Kidney epithelial cell (primary cell): Measurements from ENCODE around the gene RANBP10. TPM values are rescaled to one million over a fixed set of nuclear protein-coding genes. Genes with fewer than 3 reads are reported as not detected.

Source experiments
- DNase-seq: peaks from one replicate; pipeline ENCODE4 v3.0.0-alpha.2; 2010; ENCODE audit warnings: low read depth
- H3K27me3 ChIP-seq: 2 replicates; pipeline ENCODE4 v1.6.0; 2011; ENCODE audit warnings: low read length; ENCODE audit not compliant: control insufficient read depth, insufficient read depth
- H3K36me3 ChIP-seq: 2 replicates; pipeline ENCODE4 v1.5.1; 2011; ENCODE audit warnings: low read length; ENCODE audit not compliant: control insufficient read depth, insufficient read depth
- H3K4me3 ChIP-seq: 2 replicates; pipeline ENCODE4 v1.5.1; 2011; ENCODE audit warnings: low read depth, mild to moderate bottlenecking, control low read depth, low read length
- CTCF ChIP-seq: IDR thresholded peaks from 2 replicates; pipeline ENCODE4 v1.5.1; 2011; ENCODE audit warnings: mild to moderate bottlenecking, moderate library complexity, low read length, control low read depth, inconsistent platforms; ENCODE audit not compliant: insufficient read depth, poor library complexity, severe bottlenecking
- total RNA-seq: library from RNA; depleted of rRNA; stranded (reverse); fragments of >200 nt; gene quantifications from 2 replicates; pipeline ENCODE4 v1.2.3, GENCODE V29; 2015

Gene RANBP10
- total RNA-seq, 1 donor from 2014 or later, result 12.5 TPM

DNA sequence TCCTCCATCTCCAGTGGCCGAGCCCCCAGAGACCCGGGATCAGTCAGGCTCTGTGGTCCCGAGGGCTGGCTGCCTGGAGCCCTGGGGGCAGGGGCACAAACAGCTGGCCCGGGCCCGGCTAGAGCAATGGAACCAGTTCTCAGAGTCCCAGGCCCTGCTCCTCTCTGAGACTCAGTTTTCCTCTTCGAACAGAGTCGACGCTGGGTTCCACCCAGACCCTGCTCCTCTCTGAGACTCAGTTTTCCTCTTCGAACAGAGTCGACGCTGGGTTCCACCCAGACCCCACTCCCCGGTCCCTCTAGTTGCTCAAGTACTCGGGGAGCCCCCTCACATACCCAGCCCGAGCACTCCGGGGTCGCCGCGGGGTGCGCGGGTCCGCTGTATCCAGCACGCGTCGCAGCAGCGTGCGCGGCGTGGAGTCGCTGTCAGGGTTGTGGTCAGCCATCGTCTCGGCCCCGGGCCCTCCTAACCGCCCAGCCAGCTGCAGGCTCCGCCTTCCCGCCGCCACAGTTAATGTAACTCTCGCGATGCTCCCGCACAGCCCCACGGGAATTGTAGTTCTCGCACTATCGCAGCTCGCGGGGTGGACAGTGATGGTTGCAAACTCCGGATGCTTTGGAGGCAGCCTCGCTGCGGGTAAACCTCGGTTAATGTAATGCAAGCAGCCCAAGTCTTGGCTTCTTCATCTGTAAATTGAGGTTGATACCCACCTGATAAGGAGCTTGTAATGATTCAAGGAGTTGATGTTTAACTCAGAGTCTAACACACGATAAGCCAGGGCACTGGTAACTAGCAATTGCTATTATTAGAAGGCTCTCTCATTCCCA lies 27.3 kb upstream of the RANBP10 start:
- no peaks in the 10 kb centered on the region for H3K36me3 ChIP-seq
- H3K4me3 ChIP-seq, result peak overlapping the region; percentile 70
- TF ChIP-seq CTCF, result no peak
- H3K27me3 ChIP-seq, result no peaks in the 10 kb centered on the region
- no peak for DNase-seq

DNA sequence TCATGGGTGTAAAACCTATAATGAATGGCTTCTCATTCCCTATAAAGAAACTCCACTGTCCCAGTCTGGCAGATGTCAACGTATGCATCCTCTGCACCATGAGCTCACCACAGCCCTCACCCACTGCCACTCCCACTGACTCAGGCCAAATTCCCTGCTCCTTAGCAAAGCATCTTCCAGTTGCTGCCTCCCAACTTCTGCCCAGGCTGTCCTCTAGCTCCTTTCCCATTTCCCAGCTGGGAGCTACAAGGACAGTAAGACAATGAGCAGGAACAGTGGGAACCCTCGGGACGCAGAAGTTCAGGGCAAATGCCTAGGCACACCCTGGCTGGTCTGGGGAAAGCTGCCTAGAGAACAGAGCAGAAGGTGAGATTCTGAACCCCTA lies 26.7 kb upstream of the RANBP10 start:
- H3K27me3 ChIP-seq, result no peaks in the 10 kb centered on the region
- no peak for DNase-seq
- H3K4me3 ChIP-seq, result peak overlapping the region; percentile 70
- no peak for TF ChIP-seq CTCF
- H3K36me3 ChIP-seq, result no peaks in the 10 kb centered on the region

DNA sequence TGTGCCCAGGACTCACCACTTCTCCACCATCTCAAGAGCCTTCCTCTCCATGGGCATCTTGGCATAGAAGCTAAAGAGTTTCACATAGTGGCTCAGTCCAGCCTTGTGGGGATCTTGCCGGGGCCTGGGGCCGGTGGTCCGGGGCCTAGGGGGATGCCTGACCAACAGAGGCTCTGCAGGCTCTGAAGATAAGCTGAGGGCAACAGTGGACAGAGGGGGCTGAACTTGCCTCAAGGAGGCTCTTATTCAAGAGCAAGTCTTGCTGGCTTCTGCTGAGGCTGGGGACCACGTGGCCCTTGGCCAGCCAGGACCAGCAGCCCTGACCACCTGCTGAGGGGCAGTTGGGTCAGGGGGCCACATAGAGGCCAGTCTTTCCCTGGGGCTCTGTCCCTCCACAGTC lies 22.3 kb upstream of the RANBP10 start:
- no peaks in the 10 kb centered on the region for H3K27me3 ChIP-seq
- DNase-seq, result no peak
- TF ChIP-seq CTCF, result no peak
- no peak overlapping the region for H3K4me3 ChIP-seq
- no peaks in the 10 kb centered on the region for H3K36me3 ChIP-seq

DNA sequence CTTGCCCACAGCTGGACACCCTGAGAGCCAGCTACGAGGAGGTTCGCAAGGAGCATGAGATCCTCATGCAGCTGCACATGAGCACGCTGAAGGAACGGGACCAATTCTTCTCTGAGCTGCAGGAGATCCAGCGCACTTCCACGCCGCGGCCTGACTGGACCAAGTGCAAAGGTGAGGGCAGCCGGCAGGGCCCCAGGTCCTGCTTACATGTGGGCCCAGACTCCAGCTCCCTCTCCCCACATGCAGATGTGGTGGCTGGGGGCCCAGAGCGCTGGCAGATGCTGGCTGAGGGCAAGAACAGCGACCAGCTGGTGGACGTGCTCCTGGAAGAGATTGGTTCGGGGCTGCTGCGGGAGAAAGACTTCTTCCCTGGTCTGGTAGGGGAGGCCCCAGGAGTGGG lies 19.5 kb upstream of the RANBP10 start:
- Histone ChIP-seq H3K27me3 (no peaks in the 10 kb centered on the region), H3K4me3 (no peak overlapping the region), H3K36me3 (no peaks in the 10 kb centered on the region)
- no peak for DNase-seq
- TF ChIP-seq CTCF, result no peak

DNA sequence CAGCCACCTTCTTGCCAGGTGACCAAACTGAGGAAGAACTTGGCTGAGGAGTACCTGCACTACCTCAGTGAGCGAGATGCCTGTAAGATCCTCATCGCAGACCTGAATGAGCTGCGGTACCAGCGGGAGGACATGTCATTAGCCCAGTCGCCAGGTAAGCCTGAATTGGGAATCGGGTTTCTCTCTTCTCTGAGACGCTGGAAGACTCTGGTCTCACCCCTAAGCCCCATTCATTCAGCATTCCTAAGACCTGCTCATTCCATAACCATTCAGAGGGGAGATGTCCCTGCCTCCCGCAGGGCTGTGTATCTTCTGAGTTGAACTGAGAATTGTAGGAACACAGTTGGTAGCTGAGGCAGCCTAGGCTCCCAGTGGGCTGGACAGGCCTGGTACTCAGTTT lies 18.8 kb upstream of the RANBP10 start:
- Histone ChIP-seq H3K27me3 (no peaks in the 10 kb centered on the region), H3K4me3 (no peak overlapping the region), H3K36me3 (no peaks in the 10 kb centered on the region)
- TF ChIP-seq CTCF, result no peak
- DNase-seq, result no peak

DNA sequence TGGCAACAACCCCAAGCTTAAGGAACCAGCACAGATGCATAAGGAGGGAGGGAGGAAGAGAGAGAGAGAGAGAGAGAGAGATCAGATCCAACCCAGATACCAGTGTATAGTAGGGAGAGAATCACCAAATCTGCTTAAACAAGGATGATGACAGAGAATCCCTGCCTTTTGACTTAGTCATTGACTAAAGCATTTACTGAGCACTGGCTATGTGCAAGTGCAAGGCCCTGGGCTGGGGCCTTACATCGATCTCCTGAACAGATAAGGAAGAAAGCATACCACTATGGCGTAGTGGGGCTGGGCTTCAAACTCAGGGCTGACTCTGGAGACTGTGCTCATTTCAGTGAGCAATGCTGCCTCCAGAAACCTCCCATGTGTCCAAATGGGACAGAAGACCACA lies 16.2 kb upstream of the RANBP10 start:
- Histone ChIP-seq H3K27me3 (no peaks in the 10 kb centered on the region), H3K4me3 (no peak overlapping the region), H3K36me3 (no peaks in the 10 kb centered on the region)
- TF ChIP-seq CTCF, result no peak
- DNase-seq, result no peak
